GM12892 (cell line): ENCODE results near the gene TAB2.
"Not testable (repeated sequence)": the region's sequence is repeated elsewhere in the genome, so short reads cannot be mapped to it uniquely, and the experiment has no call there.

ENCODE experiments used
- DNase-seq: peaks from one replicate; pipeline ENCODE4 v3.0.0; 2011; ENCODE audit not compliant: insufficient read length
- FAIRE-seq: peaks from 2 replicates; lab custom pipeline; 2011; peaks lifted over from hg19 to GRCh38; lab: Jason Lieb, UNC
- POLR2A ChIP-seq: IDR thresholded peaks from 2 replicates; pipeline ENCODE4 v1.6.1; 2011; ENCODE audit warnings: low read depth, low read length, control low read depth
- POLR2AphosphoS5 ChIP-seq: IDR thresholded peaks from 2 replicates; pipeline ENCODE4 v1.6.1; 2011; ENCODE audit warnings: low read depth, low read length, control low read depth
- TAF1 ChIP-seq: IDR thresholded peaks from 2 replicates; pipeline ENCODE4 v1.6.1; 2011; ENCODE audit warnings: low read depth, mild to moderate bottlenecking, control low read depth, low read length, borderline replicate concordance

The TAB2 gene

DNA sequence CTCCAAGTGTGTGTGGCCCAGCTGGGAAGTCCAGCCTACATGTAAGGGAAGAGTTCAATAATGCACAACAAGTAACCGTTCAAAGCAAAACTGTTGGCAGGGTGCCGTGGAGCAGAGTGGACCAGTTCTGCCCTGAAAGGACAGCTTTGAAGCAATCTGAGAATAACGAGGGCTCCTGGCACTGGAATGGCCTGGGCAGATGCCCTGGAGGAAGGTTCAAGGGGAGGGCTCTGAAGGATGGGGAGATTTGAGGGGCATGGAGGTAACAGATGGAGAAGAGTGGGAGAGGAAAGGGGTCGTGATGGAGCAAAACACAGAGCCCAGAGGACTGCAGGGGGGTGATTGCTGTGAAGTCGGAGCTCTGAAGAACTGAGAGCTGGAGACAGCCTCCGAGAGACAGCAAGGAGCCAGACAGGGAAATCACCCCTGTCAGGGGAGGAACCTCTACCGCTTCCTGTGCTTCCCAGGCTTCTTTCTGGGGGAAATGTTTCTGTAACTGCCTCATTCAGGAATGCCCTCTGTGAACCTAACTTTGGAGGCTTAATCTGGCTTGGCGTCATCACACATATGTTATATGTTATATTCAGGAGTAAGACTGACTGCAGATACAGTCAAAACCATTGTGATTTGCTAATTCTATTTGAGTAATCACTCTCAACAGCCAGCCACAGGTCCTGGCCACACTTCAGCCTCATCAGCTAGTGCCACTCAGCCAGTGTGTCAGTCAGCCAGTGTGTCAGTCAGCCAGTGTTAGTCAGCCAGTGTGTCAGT is 126.1 kb downstream of the TAB2 start:
- DNase-seq: no peak
- FAIRE-seq: no peak
- TF ChIP-seq POLR2AphosphoS5 (no peak), POLR2A (no peak), TAF1 (no peak)

DNA sequence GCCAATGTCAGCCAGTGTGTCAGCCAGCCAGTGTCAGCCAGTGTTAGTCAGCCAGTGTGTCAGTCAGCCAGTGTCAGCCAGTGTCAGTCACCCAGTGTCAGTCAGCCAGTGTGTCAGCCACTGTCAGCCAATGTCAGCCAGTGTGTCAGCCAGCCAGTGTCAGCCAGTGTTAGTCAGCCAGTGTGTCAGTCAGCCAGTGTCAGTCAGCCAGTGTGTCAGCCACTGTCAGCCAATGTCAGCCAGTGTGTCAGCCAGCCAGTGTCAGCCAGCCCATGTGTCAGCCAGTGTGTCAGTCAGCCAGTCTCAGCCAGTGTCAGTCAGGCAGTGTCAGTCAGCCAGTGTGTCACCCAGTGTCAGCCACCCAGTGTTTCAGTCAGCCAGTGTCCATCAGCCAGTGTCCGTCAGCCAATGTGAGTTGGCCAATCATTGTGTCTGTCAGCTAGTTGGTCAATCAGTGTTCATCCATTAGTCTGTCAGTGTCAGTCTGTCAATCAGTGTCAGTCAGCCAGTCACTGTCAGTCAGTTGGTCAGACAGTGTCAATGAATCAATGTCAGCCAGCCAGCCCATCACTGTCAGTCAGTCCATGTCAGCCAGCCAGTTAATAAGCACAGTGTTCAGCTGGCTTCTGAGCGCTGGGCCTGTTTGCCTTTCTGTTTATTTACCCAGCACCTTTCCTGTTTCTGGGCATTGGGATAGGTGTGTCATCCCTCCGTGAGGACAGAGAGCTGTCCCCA is 127.0 kb downstream of the TAB2 start:
- peak; percentile 27 for FAIRE-seq
- DNase-seq: not testable (repeated sequence)

- TF ChIP-seq POLR2A (no peak), TAF1 (no peak), POLR2AphosphoS5 (no peak)
- DNase-seq: no peak
- no peak for FAIRE-seq
Measured at GRCh38 chr6:149445095-149445466, 127.6 kb downstream of the TAB2 start.

DNA sequence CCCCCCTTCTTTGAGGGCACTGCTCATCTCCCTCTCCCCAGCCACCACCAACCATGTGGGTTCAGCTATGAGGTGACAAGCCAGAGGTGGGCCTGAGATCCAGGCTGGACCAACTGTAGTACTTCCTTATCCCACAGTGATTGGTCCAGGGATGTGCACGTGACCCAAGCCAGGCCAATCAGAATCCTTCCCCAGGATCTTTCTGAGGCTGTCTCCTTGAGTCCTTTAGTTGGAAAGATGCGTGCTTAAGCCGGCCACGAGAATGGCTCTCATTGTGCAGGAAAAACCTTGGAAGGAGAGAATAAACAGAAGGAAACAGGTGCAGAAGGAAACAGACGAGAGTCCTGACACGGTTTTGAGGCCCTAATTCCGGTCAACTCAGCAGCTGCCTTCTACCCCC is 128.1 kb downstream of the TAB2 start:
- DNase-seq: no peak
- no peak for TF ChIP-seq TAF1
- no peak for FAIRE-seq

DNA sequence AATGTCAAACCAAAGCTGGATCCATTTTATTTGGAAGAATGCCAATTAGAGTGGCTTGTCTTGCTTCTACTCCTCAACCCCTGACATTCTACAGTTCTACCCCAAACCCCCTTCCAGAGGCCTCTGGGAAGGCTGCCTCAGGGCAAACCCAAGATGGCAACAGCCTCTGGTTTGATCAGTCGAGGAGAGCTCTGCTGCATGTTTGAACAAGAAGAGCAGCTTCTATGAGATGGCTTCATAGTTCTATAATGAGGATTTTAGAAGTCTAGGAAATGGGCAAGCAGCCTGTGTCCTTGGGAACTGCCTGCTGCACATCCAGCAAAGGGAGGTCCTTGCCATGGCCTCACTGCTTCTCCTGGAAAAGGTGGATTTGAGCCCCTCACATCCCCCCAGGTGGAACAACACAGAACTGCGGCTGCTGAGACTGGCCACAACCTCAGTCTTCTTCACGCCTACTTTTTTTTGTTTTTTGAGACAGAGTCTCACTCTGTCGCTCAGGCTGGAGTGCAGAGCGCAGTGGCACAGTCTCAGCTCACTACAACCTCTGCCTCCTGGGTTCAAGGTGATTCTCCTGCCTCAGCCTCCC is 129.4 kb downstream of the TAB2 start:
- no peak for DNase-seq
- 0 out of 2 replicates have a peak, but pooled peaks have one; percentile 24 for TF ChIP-seq POLR2AphosphoS5
- no peak for TF ChIP-seq POLR2A
- FAIRE-seq: no peak

DNA sequence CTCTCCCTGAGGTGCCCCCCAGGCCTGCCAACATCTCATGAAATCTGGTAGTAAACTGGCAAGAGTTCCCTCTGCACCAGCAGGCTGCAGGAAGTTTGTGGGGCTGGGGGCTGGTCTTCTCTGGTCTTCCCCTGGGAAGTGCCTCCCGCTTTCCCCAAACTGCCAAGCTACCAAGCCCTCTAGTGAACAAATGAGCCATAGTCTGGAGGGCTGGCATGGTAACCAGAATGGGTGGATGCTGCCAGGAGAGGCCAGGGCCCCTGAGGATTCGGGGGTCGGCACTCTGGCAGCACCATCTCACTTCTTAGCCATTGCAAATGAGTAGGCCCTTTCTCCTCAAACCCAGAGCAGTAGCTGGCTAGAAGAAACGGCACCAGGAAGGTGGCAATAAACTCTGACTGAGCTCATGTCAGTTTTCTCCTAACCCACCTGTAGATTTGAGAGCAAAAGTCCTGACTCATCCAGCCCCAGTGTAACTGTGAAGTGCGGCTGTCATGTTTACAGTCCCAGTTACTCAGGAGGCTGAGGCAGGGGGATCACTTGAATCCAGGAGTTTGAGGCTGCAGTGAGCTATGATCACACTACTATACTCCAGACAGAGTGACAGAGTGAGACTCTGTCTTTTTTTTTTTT is 131.4 kb downstream of the TAB2 start:
- DNase-seq: no peak
- FAIRE-seq: no peak
- TF ChIP-seq POLR2A (no peak), TAF1 (no peak), POLR2AphosphoS5 (no peak)

DNA sequence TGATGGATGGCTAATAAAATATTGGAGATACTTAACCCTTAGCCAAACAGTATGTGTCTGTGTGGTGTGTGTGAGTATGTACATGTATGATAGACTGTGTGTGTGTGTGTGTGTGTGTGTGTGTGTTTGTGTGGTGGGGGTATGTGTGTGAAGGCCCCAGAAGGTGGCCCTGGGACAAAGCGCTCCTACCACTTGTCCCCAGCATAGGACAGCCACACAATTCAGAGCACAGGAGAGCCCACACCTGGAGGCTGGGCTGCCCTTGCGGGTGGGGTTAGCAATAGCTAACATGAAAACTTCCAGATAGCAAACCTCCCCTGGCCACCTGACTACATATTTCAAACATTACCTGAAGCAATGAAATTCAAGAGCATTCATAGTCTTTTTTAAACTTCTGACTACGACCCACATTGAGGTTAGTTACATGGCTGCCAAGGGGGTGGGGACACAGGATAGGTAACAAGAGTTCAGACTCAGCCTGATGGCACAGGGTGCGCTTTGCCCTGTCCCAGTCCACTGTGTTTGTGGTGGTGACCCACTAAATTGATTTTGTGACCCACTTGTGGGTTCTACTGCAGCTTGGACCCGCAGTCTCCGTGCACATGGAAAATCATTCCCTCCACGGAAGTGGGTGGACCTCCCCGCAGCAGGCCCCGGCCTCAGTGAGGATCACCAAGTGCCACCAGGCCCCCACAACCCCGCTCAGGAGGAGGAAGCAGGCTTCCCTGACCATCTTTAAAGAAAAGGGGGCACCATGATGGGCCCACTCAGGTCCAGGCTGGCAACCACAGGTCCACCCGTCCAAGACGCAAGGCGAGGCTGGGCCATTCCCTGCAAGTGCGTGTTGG is 132.5 kb downstream of the TAB2 start:
- no peak for TF ChIP-seq POLR2A
- no peak for TF ChIP-seq TAF1
- TF ChIP-seq POLR2AphosphoS5: no peak
- FAIRE-seq: no peak
- no peak for DNase-seq

DNA sequence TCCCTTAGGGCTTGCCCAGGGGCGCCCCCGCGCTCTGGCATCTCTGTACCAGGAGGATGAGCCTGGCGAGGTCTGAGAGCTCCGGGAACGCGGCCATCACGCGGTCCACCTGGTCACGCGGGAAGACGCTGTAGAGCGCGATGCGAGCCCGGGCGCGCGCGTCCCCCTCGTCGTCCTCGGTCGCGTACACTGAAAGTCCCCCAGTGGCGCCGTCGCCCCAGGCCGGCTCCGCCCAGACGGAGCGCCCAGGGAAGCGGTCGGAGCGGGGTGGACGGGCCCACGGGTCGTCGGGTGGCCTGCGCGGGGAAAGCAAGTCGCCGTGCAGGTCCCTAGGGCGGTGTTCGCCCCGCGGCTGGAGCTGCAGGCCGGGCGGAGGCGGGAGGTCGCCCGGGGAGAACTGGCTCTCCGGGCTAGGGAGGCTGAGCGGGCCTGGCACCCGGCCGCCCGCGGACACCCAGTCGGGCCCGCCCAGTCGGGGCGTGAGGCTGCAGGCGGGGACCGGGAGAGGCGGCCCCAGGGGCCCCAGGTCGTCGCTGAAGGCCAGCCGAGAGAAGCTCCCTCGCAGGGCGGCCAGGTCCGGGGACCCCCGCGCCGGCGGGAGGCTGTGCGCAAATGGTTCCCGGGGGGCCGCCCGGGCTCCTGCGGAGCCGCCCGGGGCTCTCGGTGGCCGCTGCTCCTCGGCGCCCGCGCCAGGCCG is 133.3 kb downstream of the TAB2 start:
- FAIRE-seq: no peak
- DNase-seq: no peak
- TF ChIP-seq TAF1: no peak
- TF ChIP-seq POLR2AphosphoS5: no peak
- no peak for TF ChIP-seq POLR2A

DNA sequence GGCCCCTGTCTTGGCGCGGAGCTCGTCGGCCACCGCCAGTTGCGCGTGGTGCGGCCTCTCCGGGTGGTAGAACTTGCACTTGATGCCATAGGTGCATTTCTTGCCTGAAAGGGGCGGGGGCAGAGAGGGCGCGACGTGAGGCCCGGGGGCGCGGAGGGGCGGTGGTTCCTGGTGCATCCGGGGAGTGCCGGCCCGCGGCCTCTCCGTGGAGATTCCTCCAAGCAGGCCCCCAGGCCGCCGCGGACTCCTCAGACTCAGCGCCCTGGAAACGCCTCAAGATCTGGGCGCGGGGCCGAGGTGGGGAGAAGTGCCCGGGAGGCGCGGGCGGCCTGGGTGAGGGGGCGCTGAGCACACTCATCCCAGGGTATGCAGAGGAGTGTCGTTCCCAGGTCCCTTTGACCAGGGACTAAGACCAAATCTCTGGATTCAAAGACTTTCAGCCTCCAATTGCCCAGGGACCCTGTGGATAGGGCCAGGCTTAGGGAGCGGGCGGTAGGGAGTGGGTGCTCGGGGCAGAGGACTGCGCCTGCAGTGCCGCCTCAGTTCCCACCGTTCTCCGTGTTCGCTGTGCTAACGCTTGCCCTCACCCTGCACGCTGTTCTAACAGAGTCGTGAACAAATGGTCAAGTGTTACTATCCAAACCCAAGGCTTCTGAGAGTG is 134.0 kb downstream of the TAB2 start:
- DNase-seq: no peak
- FAIRE-seq: no peak
- TF ChIP-seq POLR2A: no peak
- TF ChIP-seq TAF1: no peak
- TF ChIP-seq POLR2AphosphoS5: no peak

- FAIRE-seq: no peak
- TF ChIP-seq TAF1 (no peak), POLR2A (no peak), POLR2AphosphoS5 (no peak)
- no peak for DNase-seq
Measured at GRCh38 chr6:149452037-149452939, 134.8 kb downstream of the TAB2 start.
